SKM-1 (cell line): ENCODE results near the gene BASP1.
"Not testable (repeated sequence)": the region's sequence is repeated elsewhere in the genome, so short reads cannot be mapped to it uniquely, and the experiment has no call there.

Source experiments
- DNase-seq: peaks from one replicate; lab custom pipeline; 2025; ENCODE audit not compliant: unreplicated experiment; lab: John Stamatoyannopoulos, UW

BASP1 gene

GRCh38 chr5:17282283-17283120 lies 65.1 kb downstream of the BASP1 start:
- DNase-seq, result peak; percentile 30

GRCh38 chr5:17283121-17283415 lies 65.6 kb downstream of the BASP1 start:
- DNase-seq, result no peak

GRCh38 chr5:17287501-17288155 lies 70.2 kb downstream of the BASP1 start:
- no peak for DNase-seq

- no peak for DNase-seq
Measured at GRCh38 chr5:17288570-17288969, 71.1 kb downstream of the BASP1 start.

GRCh38 chr5:17289681-17290539 lies 72.5 kb downstream of the BASP1 start:
- no peak for DNase-seq

GRCh38 chr5:17290540-17290974 lies 73.1 kb downstream of the BASP1 start:
- no peak for DNase-seq

GRCh38 chr5:17292434-17293015 lies 75.1 kb downstream of the BASP1 start:
- no peak for DNase-seq

GRCh38 chr5:17294639-17295311 lies 77.3 kb downstream of the BASP1 start:
- no peak for DNase-seq

- DNase-seq, result no peak
Measured at GRCh38 chr5:17295671-17296070, 78.2 kb downstream of the BASP1 start.

- no peak for DNase-seq
Measured at GRCh38 chr5:17302106-17302505, 84.7 kb downstream of the BASP1 start.

GRCh38 chr5:17302604-17303003 lies 85.2 kb downstream of the BASP1 start:
- no peak for DNase-seq

GRCh38 chr5:17304282-17304681 lies 86.9 kb downstream of the BASP1 start:
- no peak for DNase-seq

GRCh38 chr5:17305017-17305416 lies 87.6 kb downstream of the BASP1 start:
- no peak for DNase-seq

GRCh38 chr5:17305964-17306725 lies 88.7 kb downstream of the BASP1 start:
- DNase-seq, result no peak

- no peak for DNase-seq
Measured at GRCh38 chr5:17306726-17307091, 89.3 kb downstream of the BASP1 start.

GRCh38 chr5:17307440-17307839 lies 90.0 kb downstream of the BASP1 start:
- not testable (repeated sequence) for DNase-seq

- DNase-seq, result no peak
Measured at GRCh38 chr5:17308326-17309065, 91.1 kb downstream of the BASP1 start.

- DNase-seq, result no peak
Measured at GRCh38 chr5:17309462-17309861, 92.0 kb downstream of the BASP1 start.

- DNase-seq, result not testable (repeated sequence)
Measured at GRCh38 chr5:17310502-17310901, 93.1 kb downstream of the BASP1 start.
